Measurements from ENCODE around the gene RALGPS1. TPM values are rescaled to one million over a fixed set of nuclear protein-coding genes. Genes with fewer than 3 reads are reported as not detected.

The RALGPS1 gene
- total and polyA plus RNA-seq, 10 donors: 2.5 to 27.3 (median 14.1) TPM

DNA sequence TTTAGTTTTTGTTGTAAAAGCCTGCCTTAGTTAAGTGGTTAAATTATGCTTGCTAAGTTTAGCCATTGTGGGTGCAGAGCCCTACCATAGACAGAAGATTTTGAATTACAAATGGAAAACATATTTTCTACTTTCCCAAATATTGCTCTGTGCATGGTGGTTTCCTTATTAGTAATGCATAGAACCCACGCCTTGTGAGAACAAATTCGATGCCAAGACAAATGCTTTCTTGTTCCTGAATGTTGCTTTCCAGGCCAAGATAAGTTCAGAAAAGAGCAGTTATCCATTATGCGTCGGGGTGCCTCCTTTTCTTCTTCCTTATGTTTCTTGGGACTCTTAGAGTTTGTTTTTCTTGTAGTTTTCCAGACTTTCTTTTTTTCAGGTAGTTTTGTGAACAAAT, 319.0 kb downstream of the RALGPS1 start:
- 65 to 82% (median 76%) methylated on average over 4 of the region's 4 CpGs for WGBS, 5 donors
- DNase-seq: no peak
- intact Hi-C loops (cut with DNase I; ENCODE audit: low total_unique reads): no loop called here
- TF ChIP-seq POLR2A (IDR thresholded peaks at IDR 0.05) (no peak), POLR2AphosphoS5 (IDR thresholded peaks at IDR 0.05) (no peak)
- TF ChIP-seq, protein P1, sequence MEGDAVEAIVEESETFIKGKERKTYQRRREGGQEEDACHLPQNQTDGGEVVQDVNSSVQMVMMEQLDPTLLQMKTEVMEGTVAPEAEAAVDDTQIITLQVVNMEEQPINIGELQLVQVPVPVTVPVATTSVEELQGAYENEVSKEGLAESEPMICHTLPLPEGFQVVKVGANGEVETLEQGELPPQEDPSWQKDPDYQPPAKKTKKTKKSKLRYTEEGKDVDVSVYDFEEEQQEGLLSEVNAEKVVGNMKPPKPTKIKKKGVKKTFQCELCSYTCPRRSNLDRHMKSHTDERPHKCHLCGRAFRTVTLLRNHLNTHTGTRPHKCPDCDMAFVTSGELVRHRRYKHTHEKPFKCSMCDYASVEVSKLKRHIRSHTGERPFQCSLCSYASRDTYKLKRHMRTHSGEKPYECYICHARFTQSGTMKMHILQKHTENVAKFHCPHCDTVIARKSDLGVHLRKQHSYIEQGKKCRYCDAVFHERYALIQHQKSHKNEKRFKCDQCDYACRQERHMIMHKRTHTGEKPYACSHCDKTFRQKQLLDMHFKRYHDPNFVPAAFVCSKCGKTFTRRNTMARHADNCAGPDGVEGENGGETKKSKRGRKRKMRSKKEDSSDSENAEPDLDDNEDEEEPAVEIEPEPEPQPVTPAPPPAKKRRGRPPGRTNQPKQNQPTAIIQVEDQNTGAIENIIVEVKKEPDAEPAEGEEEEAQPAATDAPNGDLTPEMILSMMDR (IDR thresholded peaks at IDR 0.05 in 8 of 11, conservative IDR thresholded peaks at IDR 0.05 in 3 of 11): no peak
- Histone ChIP-seq H3K27me3 (replicated peaks in 1 of 7) (no peaks in the 10 kb centered on the region), H3K4me3 (no peak overlapping the region), H3K36me3 (peaks cover 0 to 8% (median 0%) of the 10 kb centered on the region in 6 donors), H3K4me1 (peaks cover 0 to 4% (median 0%) of the 10 kb centered on the region in 6 donors), H3K9me3 (no peaks in the 10 kb centered on the region), H3K27ac (peak overlapping the region in 5 of 8 donors; percentile 13 to 58 (median 35))

DNA sequence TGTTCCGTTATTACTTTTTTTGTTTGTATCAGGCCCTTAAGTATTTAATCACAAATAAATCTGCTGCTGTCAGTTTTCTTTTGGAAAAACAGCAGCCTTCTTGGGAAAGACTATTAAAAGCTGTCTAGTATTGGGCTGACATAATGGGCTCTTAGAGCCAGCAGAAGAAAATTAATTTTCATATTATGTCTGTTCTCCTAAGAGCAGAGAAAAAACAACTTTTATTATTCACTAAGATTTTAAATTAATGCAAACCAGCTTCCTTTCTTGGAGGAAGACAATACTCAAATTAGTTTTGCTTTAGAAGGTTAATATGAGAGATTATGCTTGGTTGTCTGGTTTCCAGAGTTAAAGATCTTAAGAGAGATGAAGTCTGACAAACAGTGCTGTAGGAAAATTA, 319.4 kb downstream of the RALGPS1 start:
- H3K4me1 ChIP-seq: peaks cover 0 to 4% (median 0%) of the 10 kb centered on the region in 6 donors
- no peak overlapping the region for H3K4me3 ChIP-seq
- H3K36me3 ChIP-seq: peaks cover 0 to 8% (median 0%) of the 10 kb centered on the region in 6 donors
- peak overlapping the region in 5 of 8 donors; percentile 3 to 58 (median 35) for H3K27ac ChIP-seq
- no peaks in the 10 kb centered on the region for H3K27me3 ChIP-seq (replicated peaks in 1 of 7)
- WGBS, 5 donors: 73 to 85% (median 78%) methylated on average over 1 of the region's 1 CpG
- intact Hi-C loops (cut with DNase I; ENCODE audit: low total_unique reads): no loop called here
- TF ChIP-seq POLR2A (IDR thresholded peaks at IDR 0.05): no peak
- no peak for TF ChIP-seq POLR2AphosphoS5 (IDR thresholded peaks at IDR 0.05)
- TF ChIP-seq, protein P1 (IDR thresholded peaks at IDR 0.05 in 8 of 11, conservative IDR thresholded peaks at IDR 0.05 in 3 of 11): no peak
- DNase-seq: no peak
- no peaks in the 10 kb centered on the region for H3K9me3 ChIP-seq

DNA sequence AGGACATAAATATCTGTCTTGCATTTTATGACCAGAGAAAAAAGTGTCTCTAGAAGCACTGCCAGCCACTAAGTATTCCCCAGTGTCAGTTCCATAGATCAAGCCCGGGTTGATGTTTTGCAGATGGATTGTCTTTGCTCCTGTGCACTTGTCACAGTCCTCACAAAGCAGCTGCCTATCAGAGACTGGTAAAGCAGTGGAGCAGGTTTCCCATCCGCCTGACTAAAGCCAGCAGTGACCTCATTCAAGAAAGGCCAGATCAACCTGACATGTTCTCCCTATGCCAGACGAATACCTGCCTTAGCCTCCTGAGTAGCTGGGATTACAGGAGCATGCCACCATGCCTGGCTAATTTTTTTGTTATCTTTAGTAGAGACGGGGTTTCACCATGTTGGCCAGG, 323.2 kb downstream of the RALGPS1 start:
- intact Hi-C loops (cut with DNase I; ENCODE audit: low total_unique reads): no loop called here
- Histone ChIP-seq H3K4me3 (no peak overlapping the region), H3K4me1 (peaks cover 0 to 4% (median 0%) of the 10 kb centered on the region in 6 donors), H3K9me3 (no peaks in the 10 kb centered on the region), H3K36me3 (peaks cover 0 to 8% (median 0%) of the 10 kb centered on the region in 6 donors), H3K27me3 (replicated peaks in 1 of 7) (no peaks in the 10 kb centered on the region), H3K27ac (no peak overlapping the region)
- 91 to 93% (median 92%) methylated on average over 4 of the region's 4 CpGs for WGBS, 5 donors
- TF ChIP-seq, protein P1 (IDR thresholded peaks at IDR 0.05 in 8 of 11, conservative IDR thresholded peaks at IDR 0.05 in 3 of 11): no peak
- TF ChIP-seq POLR2A (IDR thresholded peaks at IDR 0.05): no peak
- TF ChIP-seq POLR2AphosphoS5 (IDR thresholded peaks at IDR 0.05): no peak
- DNase-seq: no peak

DNA sequence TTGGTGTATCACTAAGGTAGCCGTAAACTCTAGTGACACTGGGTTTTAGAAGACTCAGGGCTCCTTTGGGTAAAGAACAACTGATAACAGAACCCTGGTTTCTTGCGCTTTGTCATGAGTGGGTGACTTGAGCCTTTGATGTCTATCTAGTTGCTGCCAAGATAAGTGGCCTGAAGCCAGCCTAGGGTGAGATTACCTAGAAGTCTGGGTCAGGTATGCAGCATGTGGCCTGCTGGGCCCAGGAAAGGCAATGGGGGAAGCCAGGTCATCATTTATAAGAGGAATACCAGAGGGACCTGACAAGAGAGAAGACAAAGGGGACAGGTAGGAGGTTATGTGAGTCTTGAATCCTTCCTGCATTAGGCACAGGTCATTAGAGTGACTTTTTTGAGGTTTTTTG, 326.8 kb downstream of the RALGPS1 start:
- H3K4me3 ChIP-seq: no peak overlapping the region
- 91 to 97% (median 91%) methylated on average over 2 of the region's 2 CpGs for WGBS, 5 donors
- DNase-seq: no peak
- peaks cover 0 to 18% (median 14%) of the 10 kb centered on the region in 6 donors for H3K4me1 ChIP-seq
- no peak overlapping the region for H3K27ac ChIP-seq
- H3K36me3 ChIP-seq: peaks cover 0 to 8% (median 0%) of the 10 kb centered on the region in 6 donors
- intact Hi-C loops (cut with DNase I; ENCODE audit: low total_unique reads): no loop called here
- H3K27me3 ChIP-seq (replicated peaks in 1 of 7): no peaks in the 10 kb centered on the region
- no peaks in the 10 kb centered on the region for H3K9me3 ChIP-seq
- no peak for TF ChIP-seq POLR2AphosphoS5 (IDR thresholded peaks at IDR 0.05)
- TF ChIP-seq, protein P1 (IDR thresholded peaks at IDR 0.05 in 8 of 11, conservative IDR thresholded peaks at IDR 0.05 in 3 of 11): no peak
- no peak for TF ChIP-seq POLR2A (IDR thresholded peaks at IDR 0.05)
